Hepatic stellate cell (primary cell): ENCODE results near the gene MEP1A.
A peak's percentile ranks its signal among the peaks of the same experiment; 100 is the strongest.
"Not testable (repeated sequence)": the region's sequence is repeated elsewhere in the genome, so short reads cannot be mapped to it uniquely, and the experiment has no call there.

Experiments
- DNase-seq: peaks from one replicate; pipeline ENCODE4 v3.0.0; 2011; ENCODE audit warnings: low spot score

Gene MEP1A

GRCh38 chr6:46834991-46835390 is 41.8 kb downstream of the MEP1A start:
- not testable (repeated sequence) for DNase-seq

DNA sequence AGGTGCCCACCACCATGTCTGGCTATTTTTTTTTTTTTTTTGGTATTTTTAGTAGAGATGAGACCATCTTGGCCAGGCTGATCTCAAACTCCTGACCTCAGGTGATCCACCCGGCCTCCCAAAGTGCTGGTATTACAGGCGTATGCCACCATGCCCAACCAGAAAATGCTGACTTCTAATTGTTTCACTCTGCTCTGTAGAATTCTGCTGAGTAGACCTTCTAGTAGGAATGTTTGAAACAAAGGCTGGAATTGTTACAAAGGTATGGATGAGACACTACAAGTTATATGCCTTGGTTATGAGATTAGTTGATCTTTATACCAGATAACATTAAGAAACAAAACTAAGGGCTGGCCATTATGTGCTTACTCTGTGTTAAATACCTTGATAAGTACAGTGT is 44.8 kb downstream of the MEP1A start:
- DNase-seq: no peak

- not testable (repeated sequence) for DNase-seq
Observed at GRCh38 chr6:46842252-46842846, 49.2 kb downstream of the MEP1A start.

DNA sequence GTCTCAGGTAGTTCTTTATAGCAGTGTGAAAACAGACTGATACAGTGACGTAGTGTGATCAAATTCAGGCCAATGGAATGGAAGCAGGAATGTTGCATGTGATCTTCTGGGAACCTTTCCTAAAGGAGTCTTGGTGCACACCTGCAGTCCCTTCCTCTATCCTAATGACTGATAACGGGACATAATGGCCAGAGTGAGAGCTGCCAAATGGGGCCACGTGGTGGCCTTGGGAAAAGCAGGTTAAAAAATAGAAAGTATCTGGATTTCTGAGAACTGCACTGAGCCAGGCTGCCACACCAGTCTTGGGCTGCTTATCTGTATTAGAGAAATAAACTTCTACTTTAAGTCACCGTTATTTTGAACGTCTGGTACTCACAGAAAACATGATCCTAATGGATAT is 51.9 kb downstream of the MEP1A start:
- no peak for DNase-seq

- DNase-seq: peak; percentile 59
Observed at GRCh38 chr6:46848684-46849360, 55.6 kb downstream of the MEP1A start.

DNA sequence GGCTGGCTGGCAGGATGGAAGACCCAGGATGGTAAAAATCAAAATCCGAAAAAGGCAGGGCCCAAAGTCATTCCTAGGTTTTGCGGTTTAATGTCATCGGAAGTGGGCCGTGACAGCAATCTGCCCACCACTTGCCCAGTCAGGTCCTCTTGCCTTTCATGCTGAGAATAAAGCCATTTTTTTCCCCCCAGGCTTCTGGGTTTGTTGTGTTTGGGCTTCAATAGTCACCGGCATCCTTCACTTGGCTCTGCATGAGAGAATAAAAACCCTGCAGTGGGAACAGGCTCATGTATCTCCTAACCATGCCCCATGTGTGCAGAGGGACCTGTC is 56.1 kb downstream of the MEP1A start:
- DNase-seq: no peak

DNA sequence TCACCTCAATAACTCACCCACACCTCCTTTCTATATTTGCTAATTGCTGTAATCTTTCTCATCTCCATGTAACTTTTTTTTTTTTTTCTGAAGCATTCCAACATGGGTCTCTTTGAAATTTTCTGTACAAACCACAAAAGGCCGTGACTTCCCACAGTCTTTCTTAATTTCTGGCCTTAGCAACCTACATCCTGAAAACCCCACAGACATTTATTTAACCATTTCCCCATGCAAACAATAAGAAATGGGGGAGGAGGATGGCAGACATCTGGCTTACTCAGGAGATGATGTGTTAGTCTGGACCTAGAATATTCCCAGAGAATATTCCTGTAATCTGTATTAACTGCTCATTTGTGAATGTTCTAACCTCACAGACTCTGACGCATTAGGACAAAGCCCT is 57.6 kb downstream of the MEP1A start:
- DNase-seq: no peak

- not testable (repeated sequence) for DNase-seq
Observed at GRCh38 chr6:46851576-46851975, 58.4 kb downstream of the MEP1A start.

- peak; percentile 12 for DNase-seq
Observed at GRCh38 chr6:46855966-46856365, 62.8 kb downstream of the MEP1A start.

GRCh38 chr6:46862381-46862780 is 69.2 kb downstream of the MEP1A start:
- DNase-seq: no peak

- no peak for DNase-seq
Observed at GRCh38 chr6:46863791-46864190, 70.6 kb downstream of the MEP1A start.

- no peak for DNase-seq
Observed at GRCh38 chr6:46865221-46865620, 72.0 kb downstream of the MEP1A start.

GRCh38 chr6:46867411-46867810 is 74.2 kb downstream of the MEP1A start:
- DNase-seq: no peak

GRCh38 chr6:46876126-46876525 is 82.9 kb downstream of the MEP1A start:
- no peak for DNase-seq

- no peak for DNase-seq
Observed at GRCh38 chr6:46879003-46879402, 85.8 kb downstream of the MEP1A start.

DNA sequence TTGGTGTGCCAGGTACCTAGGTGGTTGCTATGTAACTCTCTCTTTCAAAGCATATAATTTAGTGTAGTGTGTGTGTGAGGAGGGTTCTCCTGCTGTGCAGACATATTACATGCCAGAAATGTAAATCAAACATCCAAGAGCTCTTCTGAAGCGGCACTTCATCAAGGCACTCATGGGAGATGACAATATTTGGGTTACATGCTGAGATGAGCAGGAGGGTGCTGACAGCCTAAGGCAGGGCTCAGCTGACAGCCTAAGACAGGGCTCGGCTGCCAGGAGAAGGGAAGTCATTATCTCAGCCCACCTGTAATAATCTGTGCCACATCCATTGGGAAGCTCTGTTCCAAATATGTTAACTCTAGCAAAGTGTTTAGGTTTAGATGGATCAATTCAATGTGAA is 89.5 kb downstream of the MEP1A start:
- DNase-seq: no peak

- DNase-seq: no peak
Observed at GRCh38 chr6:46888031-46888430, 94.8 kb downstream of the MEP1A start.

GRCh38 chr6:46888578-46888977 is 95.4 kb downstream of the MEP1A start:
- DNase-seq: peak; percentile 34
